HG03039 (cell line): ENCODE results near the gene FCRLA.
"Not testable (repeated sequence)": the region's sequence is repeated elsewhere in the genome, so short reads cannot be mapped to it uniquely, and the experiment has no call there.

Source experiments
- ATAC-seq: cut with Tn5 transposase; IDR thresholded peaks from one replicate; pipeline ENCODE4 v1.9.1; 2021; ENCODE audit warnings: mild to moderate bottlenecking, moderate library complexity; ENCODE audit not compliant: unreplicated experiment

The FCRLA gene

DNA sequence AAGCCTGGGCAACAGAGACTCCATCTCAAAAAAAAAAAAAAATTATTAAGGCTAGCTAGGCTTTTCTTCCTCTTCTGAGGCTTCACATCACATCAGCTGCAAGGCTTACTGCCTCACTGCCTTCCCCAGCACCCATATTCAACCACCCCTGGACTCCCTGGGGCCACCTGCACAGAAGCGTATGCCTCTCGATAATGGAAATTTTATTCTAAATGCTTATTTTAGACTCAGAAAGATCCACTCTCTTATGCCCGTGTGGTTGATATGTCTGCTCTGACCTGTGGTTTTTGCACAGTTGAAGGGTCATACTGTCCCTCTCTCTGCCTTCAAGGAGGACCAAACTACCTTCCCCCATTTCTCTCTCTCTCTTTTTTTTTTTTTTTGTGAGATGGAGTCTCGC, 1.5 kb upstream of the FCRLA start:
- ATAC-seq: no peak

DNA sequence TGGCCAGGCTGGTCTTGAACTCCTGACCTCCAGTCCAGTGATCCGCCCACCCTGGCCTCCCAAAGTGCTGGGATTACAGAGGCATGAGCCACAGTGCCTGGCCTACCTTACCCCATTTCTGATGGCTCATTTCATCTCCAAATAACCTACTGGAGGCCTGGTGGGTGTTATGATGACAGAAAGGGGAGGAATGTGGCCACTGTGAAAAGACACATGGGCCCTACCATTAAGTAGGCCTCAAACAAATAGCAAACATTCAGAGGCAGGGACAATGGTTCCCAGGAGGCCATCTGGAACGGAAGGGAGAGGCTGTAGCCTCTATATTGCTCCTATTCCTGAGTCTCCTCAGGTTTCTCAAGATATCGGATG, 932 bp upstream of the FCRLA start:
- ATAC-seq: peak; percentile 7

DNA sequence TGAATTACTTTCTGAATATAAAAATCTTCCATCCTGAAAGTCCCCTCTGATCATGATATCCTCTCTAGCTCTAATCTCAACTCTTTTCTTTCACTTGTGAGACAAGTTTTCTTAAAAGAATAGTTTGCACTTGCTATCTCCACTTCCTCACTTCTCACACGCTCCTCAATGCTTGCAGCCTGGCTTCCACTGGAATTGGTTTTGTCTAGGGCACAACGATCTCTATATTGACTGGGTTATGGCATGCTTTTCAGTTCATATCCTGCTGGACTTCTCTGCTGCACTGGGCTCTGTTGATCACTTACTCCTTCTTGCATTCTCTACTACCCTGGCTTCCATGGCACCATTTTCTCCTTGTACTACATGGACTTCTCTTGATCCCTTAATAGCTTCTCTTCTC, 474 bp downstream of the FCRLA start:
- ATAC-seq: no peak

DNA sequence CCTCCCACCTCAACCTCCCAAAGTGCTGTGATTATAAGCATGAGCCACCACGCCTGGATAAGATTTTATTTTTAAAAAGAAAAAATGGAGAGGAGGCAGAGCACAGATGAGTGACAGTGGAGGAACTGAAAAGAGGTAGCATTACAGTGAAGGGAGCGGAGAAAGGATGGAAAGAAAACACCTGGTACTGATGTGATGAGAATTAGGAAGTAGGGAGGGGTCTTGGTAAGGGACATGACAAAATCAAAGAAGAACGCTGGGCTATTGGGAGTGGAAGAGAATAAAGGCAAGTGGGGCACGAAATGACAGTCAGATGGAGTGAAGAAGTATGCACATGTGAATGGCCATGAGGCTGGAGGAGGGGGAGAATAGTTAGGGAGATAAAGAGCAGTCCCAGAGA, 2.3 kb downstream of the FCRLA start:
- no peak for ATAC-seq

DNA sequence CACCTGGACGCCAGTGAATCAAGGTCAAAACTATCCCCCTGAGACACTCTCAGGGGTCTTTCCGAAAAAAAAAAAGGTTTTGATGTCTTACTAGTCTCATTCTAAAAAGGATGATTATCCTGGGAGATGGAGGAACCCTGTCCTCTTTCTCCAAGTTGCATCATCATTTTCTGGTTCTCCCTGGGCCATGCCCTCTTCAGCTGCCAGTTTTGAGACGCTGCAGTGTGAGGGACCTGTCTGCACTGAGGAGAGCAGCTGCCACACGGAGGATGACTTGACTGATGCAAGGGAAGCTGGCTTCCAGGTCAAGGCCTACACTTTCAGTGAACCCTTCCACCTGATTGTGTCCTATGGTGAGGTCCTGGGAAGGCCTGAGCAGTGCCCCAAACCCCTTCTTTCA, 3.5 kb downstream of the FCRLA start:
- no peak for ATAC-seq

DNA sequence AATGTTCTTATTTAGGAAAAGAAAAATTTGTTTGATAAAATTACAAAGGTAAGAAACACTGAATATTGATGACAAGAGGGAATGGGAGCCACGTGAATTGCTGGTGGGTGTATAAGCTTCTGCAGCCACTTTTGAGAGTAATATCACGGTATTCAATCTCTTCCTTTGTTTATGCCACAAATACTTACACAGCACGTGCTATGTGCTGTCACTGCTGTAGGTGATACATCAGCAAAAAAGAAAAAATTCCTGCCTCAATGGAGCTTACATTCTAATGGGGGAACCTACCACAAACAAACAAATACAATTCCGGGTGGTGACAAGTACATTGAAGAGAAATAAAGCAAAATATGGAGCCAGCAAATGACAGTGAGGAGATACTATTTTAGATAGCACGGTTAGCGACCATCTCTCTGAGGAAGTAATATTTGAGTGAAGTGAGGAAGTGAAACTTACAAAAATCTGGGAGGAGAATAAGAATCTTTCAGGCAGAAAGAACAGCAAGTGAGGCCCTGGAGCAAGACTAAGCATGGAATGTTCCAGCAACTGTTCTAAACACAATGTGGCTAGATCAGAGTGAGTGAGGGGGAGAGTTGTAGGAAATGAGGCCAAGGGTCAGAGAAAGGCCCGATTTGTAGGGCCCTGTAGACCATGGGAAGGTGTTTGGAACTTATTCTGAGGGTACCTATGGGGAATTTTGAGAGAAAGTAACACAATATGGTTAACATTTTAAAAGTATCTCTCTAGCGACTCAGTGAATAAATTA, 11.7 kb downstream of the FCRLA start:
- no peak for ATAC-seq

DNA sequence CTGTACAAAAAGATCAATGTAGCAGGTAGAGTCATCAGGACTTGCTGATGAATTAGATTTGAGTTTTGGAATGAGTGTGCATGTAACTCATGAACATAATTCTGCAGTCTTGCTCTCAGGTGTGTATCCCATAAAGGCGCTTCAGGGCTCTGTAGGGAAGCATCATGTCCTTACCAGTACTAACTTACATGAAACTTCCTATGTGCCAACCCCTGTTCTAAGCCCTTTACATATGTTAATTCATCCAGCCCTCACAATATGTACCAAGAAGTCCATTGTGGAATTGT, 12.2 kb downstream of the FCRLA start:
- ATAC-seq: no peak

DNA sequence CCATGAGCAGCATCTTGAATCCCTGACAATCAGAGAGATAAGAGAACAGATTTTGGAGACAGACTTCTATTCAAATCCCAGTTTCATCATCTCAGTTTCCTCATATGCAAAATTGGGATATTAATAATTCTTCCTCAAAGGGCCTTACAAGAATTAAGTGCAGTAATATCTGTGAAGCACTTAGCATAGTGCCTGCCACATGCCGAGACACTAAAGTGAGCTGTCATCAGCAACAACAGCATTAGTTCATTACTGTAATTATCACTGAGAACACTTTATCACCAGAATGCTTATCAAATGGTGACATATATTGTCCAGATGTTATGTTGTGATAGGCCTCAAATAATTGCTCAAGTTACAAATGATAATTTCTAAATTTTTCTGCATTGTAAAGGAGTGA, 13.4 kb downstream of the FCRLA start:
- ATAC-seq: no peak

DNA sequence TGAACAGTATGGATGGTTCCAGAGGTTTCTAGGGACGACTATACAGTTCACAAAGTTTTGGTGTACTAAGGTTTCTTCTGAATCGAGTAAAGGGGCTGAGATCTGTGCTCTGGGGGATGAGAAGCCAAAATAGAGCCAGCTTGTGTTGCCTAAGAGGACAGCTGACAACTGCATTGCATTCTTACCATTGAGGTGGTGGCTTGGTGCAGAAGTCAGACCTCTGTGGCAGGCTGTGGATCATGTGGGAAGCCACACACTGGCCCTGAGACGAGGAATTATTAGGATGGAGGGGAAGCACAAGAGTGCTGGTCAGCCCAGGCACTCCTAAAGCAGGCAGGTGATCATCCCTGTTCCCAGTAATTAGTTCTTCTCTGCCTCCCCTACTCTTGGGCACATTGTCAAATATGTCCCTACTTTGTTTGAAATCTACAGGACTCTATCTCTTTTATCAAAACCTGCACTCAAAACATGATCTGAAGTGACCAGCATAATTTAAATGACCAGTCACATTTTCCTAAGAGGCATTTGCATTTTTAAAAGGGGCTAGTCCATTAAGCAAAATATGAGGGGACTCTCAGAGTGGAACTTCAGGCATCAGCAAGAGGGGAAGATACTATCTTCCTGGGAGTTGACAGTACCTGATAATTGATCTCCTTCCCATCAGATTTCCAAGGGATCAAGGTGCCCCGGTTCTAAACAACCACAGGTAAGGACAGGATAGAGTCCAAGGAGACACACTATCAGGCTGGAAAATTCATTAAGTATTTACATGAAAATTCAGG, 14.1 kb downstream of the FCRLA start, which contains the start of gene FCRLB:
Gene FCRLB (plus strand): TSS at position 589 of the 782 bp plus-strand sequence. CDS start 1,129 bp downstream, outside the sequence.
- ATAC-seq: no peak

DNA sequence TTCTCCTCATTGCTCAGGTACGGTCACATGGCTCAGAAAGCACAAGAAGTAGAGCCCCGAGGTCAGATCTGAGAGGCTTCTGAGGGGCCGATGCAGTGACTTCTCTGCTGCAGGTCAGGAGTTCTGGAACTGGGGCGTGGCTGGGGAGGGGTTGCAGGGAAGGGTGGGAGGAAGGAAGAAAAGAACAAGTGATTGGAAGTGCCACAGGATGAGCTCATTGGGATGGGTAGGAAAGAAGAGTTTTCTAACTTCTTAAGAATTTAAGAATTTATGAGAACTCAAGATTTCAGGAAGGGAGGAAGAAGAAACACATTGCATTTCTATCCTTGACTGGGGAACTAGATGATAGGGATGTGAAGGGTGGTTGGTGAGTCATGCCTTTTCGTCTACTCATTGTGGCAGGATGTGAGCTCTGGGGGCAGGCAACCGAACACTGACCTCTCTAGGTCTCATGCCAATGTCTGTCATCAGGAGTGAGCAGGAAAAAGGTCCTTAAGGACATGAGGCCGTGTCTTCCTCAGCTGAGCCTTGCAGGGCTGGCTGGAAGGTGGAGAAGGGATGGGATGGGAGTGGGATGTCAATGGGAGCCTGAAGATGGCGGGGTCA, 14.8 kb downstream of the FCRLA start:
- no peak for ATAC-seq

DNA sequence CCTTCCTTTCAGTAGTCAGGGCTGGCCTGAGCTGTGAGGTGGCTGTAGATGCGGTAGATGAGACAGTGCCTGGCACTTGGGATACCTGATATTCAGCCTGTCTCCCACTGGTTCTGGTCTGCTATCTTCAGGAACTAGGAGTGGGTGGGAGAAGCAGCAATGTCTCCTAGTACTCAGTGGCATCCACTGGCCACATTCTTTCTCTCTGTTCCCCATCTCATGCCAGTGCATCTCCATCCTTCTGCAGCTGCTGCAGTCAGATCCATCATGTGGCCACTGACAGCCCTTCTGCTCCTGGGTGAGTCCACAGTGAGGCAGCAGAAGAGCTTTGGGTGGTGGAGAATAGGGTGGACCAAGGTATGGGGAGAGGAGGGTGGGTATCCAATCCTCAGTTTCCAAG, 15.4 kb downstream of the FCRLA start:
- no peak for ATAC-seq

DNA sequence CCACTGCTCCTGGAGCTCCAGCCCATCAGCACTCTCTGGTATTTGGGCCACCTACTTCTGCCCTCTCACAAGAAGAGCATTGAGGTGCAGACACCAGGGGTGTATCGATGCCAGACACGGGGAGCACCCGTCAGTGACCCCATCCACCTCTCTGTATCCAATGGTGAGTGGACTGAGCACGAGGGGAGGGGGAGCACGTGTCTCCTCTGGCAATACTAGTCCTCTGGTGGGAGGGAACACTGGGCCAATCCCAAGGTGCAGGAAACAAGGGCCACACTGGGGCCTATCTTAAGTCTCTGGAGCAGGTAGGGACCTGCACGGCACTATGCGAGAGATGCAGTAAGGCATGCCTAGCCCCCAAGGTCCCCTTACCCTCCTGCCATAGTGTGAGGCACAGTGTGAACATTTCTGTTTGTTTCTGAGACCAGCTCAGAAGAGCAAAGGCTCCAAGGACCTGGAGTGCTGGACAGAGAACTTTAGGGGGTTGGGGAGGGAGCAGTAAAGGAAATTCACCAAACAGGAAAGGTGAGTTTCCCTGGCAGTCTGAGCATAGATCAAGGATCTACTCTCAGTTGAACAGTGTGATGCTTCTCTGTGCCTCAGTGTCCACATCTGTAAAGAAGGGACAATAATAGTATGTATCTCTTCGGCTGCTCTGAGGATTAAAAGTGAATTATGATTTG, 16.6 kb downstream of the FCRLA start:
- no peak for ATAC-seq

DNA sequence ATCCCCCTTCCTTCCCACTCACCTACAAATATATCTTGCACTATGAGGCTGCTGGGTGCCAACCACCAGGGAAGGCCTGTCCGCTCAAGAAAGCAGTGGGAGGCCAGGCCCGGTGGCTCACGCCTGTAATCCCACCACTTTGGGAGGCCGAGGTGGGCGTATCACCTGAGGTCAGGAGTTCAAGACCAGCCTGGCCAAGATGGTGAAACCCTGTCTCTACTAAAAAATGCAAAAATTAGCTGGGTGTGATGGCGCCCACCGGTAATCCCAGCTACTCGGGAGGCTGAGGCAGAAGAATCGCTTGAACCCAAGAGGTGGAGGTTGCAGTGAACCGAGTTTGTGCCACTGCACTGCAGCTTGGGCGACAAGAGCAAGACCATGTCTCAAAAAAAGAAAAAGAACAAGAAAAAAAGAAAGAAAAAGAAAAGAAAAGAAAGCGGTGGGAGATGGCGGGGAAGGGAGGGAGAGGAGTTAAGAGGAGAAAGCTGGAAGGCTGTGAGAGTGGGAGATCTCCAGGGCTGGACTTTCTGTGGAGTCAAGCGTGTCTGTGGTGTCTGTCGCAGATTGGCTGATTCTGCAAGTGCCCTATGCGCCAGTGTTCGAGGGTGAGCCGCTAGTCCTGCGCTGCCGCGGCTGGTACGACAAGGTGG, 18.4 kb downstream of the FCRLA start:
- not testable (repeated sequence) for ATAC-seq

DNA sequence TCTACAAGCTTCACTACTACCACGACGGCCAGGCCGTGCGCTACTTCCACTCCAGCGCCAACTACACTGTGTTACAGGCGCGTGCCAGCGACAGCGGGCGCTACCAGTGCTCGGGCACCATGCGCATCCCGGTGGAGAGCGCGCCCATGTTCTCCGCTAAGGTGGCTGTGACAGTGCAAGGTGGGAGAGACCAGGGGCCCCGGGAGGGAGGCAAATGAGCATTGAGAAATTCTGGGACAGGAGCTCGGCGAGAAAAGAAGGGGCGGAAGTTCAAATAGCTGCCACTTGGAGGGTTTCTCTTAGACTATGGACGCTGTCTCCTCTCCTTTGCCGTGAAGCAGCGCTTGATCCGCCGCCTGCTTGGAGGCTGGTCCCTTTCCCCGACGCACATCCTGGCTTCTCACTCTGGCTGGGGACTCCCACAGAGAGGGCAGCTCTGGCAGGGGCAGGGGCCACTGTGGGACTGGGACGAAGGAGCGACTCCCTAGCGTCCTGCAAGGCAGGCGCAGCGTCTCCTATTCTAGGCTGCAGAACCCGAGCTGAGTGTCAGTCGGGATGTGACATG, 19.0 kb downstream of the FCRLA start:
- ATAC-seq: peak; percentile 10

DNA sequence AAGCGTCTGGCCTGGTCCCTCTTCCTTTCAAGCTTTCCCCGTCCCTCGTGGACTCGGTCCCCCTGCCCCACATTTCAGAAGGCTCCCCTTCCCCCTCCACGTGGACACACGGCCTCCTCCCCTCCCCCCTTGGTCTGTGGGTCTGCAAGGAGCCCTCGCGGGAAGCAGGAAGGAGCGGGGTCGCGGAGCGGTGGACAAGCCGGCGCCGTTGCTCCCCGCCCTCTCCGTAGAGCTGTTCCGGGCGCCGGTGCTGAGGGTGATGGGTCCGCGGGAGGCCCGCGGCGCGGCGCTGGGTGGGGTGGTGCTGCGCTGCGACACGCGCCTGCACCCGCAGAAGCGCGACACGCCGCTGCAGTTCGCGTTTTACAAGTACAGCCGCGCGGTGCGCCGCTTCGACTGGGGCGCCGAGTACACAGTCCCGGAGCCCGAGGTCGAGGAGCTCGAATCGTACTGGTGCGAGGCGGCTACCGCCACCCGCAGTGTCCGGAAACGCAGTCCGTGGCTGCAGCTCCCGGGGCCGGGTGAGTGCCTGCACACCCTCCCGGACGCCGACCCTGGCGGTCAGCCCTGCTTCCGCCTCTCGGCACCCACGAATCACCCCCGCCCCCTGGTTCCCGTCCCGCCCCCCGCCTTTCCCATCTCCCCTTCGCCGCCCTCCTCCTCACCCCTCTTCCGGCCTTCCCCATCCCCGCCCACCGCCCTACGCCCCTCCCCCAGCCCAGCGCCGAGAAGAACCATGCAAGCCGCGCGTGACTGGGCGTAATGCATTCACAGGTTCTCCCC, 19.6 kb downstream of the FCRLA start:
- ATAC-seq: peak; percentile 49

DNA sequence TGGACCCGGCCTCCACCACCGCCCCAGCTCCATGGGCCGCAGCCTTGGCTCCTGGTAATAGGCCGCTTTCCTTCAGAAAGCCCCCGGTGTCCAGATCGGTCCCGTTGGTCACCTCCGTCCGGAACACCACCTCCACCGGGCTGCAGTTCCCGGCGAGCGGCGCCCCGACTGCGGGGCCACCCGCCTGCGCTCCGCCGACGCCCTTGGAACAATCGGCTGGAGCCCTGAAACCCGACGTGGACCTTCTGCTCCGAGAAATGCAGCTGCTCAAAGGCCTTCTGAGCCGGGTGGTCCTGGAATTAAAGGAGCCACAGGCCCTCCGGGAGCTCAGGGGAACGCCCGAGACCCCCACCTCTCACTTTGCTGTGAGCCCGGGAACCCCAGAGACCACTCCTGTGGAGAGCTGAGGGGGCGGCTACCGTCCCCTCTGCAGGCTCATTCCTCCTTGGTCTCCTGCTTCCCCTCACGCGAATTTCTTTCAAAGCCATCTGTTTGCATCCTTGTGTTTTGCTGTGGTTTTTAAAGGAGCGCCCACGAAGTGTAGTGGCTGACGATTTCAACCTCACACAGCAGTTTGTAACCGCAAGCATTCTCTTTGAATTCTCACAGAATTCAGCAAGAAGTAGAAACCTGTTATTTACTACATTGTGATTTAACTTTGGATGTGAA, 20.4 kb downstream of the FCRLA start:
- ATAC-seq: peak; percentile 8

DNA sequence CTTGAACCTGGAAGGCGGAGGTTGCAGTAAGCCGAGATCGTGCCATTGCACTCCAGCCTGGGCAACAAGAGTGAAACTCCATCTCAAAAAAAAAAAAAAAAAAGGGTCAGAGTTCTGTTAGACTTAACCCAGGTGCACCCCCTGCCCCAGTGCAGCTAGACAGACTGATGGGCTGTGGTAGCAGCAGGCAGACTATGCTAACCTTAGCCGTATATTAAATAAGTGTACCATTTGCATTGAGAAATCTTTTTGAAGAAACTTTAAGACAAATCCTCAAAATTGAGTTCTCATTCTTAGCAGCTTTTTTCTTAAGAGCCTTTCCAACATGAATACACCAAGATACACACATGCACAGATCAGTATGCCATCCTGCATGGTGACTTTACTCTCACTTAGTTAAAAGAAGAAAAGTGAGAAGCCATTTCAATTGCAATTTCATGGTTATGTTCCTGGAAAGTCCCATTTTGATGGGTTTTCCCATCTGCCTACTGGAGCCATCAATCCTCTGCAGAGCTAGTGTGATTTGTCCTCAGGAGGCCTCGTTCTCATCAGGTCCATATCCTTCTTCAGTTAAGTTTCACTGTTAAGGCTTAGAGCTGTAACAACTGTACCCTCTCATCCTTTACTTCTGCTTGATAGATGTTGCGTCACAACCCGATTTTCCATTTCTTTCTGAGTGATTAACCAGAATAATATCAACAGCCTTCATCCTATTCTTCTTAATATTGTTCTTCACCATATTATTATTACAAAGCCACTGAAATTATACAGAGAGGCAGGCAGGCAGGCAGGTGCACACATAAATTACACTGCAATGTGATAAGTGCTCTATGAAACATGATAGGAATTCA, 21.6 kb downstream of the FCRLA start:
- no peak for ATAC-seq

DNA sequence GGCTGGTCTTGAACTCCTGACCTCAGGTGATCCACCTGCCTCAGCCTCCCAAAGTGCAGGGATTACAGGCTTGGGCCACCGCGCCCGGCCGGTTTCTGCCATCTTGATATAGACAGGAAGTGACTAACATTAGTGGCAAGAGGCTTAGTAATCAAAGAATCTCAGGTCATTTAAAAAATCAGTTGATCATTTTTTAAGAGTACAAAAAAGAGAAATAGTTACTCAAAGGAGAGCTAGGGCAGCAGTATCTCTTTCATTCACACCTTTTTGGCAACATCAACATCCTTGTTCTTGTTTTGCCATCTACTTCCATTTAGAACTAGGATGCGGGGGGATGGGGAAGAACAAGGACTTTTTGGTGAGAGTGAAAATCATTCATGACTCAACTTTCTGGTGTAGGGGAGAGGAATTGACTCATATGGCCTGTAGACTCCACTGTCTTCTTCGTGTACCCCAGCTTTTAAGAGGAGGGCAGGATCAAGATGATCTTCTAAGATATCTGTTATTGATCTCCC, 23.1 kb downstream of the FCRLA start:
- ATAC-seq: no peak
